CD4-positive, CD25-positive, alpha-beta regulatory T cell (primary cell): ENCODE measurements around the gene NQO2. TPM values are rescaled to one million over a fixed set of nuclear protein-coding genes. Genes with fewer than 3 reads are reported as not detected.

Source experiments
- ATAC-seq, 2 donors: fragments of 150-1000 bp; cut with Tn5 transposase; one replicate each; pipeline ENCODE4 v1.10.0; 2021; ENCODE audit warnings: low read depth in 2 of 2, moderate number of reproducible peaks in 2 of 2, moderate library complexity in 1 of 2
- DNase-seq, 3 donors: peaks; one replicate each; pipeline versions ENCODE4 v3.0.0 to v3.0.0-alpha.2; 2012 to 2022; ENCODE audit warnings: mixed read lengths in 1 of 3
- H3K27ac ChIP-seq: one replicate; pipeline ENCODE4 v1.7.0; 2013; ENCODE audit warnings: mild to moderate bottlenecking, low read length; ENCODE audit not compliant: insufficient read depth, poor library complexity, severe bottlenecking
- H3K27me3 ChIP-seq: one replicate; pipeline ENCODE4 v1.7.0; 2013; ENCODE audit warnings: low read length; ENCODE audit not compliant: control insufficient read depth, insufficient read depth
- H3K36me3 ChIP-seq: one replicate; pipeline ENCODE4 v1.7.0; 2013; ENCODE audit warnings: mild to moderate bottlenecking, low read length, moderate library complexity; ENCODE audit not compliant: control insufficient read depth, insufficient read depth
- H3K4me1 ChIP-seq: 2 replicates; pipeline ENCODE4 v1.7.0; 2013; ENCODE audit warnings: mild to moderate bottlenecking, low read length; ENCODE audit not compliant: insufficient read depth, control insufficient read depth, poor library complexity, severe bottlenecking
- H3K4me3 ChIP-seq: one replicate; pipeline ENCODE4 v1.7.0; 2013; ENCODE audit warnings: low read depth, mild to moderate bottlenecking, low read length, moderate library complexity
- H3K9me3 ChIP-seq, 2 experiments: 1 replicate in 1 of 2; 2 replicates in 1 of 2; pipeline ENCODE4 v1.7.0; 2013; ENCODE audit warnings: low read length in 2 of 2, mild to moderate bottlenecking in 1 of 2, moderate library complexity in 1 of 2; ENCODE audit not compliant: control insufficient read depth in 2 of 2
- H3K27ac Mint-ChIP-seq, 3 donors: one replicate each; pipeline ENCODE4 v1.8.0; 2020 to 2022; ENCODE audit warnings: mild to moderate bottlenecking in 3 of 3, mixed read lengths in 3 of 3, moderate library complexity in 2 of 3
- H3K27me3 Mint-ChIP-seq: one replicate; pipeline ENCODE4 v1.8.0; 2022; ENCODE audit warnings: mild to moderate bottlenecking, mixed read lengths
- H3K36me3 Mint-ChIP-seq: one replicate; pipeline ENCODE4 v1.8.0; 2020; ENCODE audit warnings: mixed read lengths
- H3K4me1 Mint-ChIP-seq, 4 donors: one replicate each; pipeline ENCODE4 v1.8.0; 2020 to 2022; ENCODE audit warnings: mixed read lengths in 4 of 4, mild to moderate bottlenecking in 1 of 4
- H3K4me3 Mint-ChIP-seq, 4 donors: one replicate each; pipeline ENCODE4 v1.8.0; 2020 to 2022; ENCODE audit warnings: mild to moderate bottlenecking in 4 of 4, mixed read lengths in 4 of 4, moderate library complexity in 3 of 4
- H3K9me3 Mint-ChIP-seq, 7 donors: one replicate each; pipeline ENCODE4 v1.8.0; 2020 to 2022; ENCODE audit warnings: mixed read lengths in 7 of 7, mild to moderate bottlenecking in 3 of 7, moderate library complexity in 2 of 7
- polyA plus RNA-seq, 4 donors: library from polyadenylated mRNA; unstranded; fragments of 300-500 nt; fragmentation: Illumina TruSeq; gene quantifications; one replicate each; pipeline ENCODE4 v1.2.3, GENCODE V29; 2021
- total RNA-seq: library from RNA; stranded (reverse); gene quantifications from one replicate; pipeline ENCODE4 v1.2.3, GENCODE V29; 2022

The NQO2 gene
- total and polyA plus RNA-seq, 5 donors from 2014 or later, result 27.4 to 109 (median 58.0) TPM

DNA sequence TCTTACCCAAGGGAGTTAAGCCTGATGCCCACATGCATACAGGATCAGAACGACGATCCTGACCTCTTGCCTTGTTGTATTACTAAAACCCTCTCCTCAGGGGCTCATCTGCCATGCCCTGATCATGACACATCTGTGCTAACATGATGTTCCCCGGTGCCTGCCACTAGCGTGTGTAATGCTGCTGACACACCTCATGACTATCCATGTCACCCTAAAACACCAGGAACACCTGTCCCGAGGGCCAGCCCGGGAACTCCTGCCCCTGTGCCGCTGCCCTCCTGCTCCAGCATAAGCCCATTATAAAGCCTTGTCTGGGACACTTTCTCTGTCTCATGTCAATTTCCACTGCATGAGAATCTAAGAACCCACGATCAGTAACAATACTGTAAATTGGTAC, 35.9 kb upstream of the NQO2 start:
- no peaks in the 10 kb centered on the region for H3K36me3 ChIP-seq
- DNase-seq, result no peak

DNA sequence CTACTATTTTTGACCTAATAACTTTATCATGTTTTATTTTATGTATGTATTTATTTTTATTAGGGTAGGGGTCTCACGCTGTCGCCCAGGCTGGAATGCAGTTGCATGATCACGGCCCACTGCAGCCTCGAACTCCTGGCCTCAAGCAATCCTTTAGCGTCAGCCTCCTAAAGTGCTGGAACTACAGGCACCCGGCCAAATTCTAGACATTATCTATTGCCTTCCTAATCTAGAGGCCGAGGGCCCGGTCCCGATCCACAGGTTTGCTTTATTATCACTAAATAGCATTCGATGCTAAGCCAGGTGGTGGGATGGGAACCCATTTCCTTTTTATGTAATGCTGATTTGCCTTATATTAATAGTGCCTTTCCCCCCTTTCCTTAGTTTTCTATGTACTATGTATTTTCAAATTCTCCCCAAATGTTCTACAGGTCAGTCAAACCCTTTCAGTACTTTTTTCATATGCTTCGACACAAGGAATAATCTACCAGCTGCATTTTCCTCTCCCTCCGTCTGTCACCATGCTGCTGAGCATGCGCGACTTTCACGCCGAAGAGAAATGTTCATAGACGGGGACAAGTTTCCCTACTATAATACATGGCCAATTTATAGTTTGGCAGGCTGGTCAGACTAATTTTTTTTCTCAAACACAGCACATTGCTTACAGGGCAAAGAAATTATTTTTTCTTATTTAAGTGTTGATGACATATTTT, 34.7 kb upstream of the NQO2 start:
- Histone ChIP-seq H3K4me3 (no peak overlapping the region), H3K36me3 (no peaks in the 10 kb centered on the region), H3K4me1 (no peaks in the 10 kb centered on the region), H3K9me3 (no peaks in the 10 kb centered on the region), H3K27me3 (peaks cover 5% of the 10 kb centered on the region), H3K27ac (no peak overlapping the region)
- peaks cover 59% of the 10 kb centered on the region for H3K27me3 Mint-ChIP-seq
- ATAC-seq (no peak), DNase-seq (no peak)
- no peak overlapping the region for H3K4me3 Mint-ChIP-seq
- H3K27ac Mint-ChIP-seq, result no peak overlapping the region
- H3K9me3 Mint-ChIP-seq, result peaks cover 0 to 3% (median 0%) of the 10 kb centered on the region in 7 donors
- H3K36me3 Mint-ChIP-seq, result peaks cover 3% of the 10 kb centered on the region
- H3K4me1 Mint-ChIP-seq, result peaks cover 0 to 62% (median 10%) of the 10 kb centered on the region in 4 donors

More for the DNA sequence above, 35.9 kb upstream of the NQO2 start:
- H3K4me1 ChIP-seq, result no peaks in the 10 kb centered on the region
- no peak overlapping the region for H3K27ac ChIP-seq
- peak overlapping the region in 2 of 3 donors; percentile 36 to 37 for H3K27ac Mint-ChIP-seq
- no peak for ATAC-seq
- no peaks in the 10 kb centered on the region for H3K9me3 ChIP-seq
- no peaks in the 10 kb centered on the region for H3K27me3 ChIP-seq
- no peak overlapping the region for H3K4me3 Mint-ChIP-seq
- peaks cover 0 to 3% (median 0%) of the 10 kb centered on the region in 7 donors for H3K9me3 Mint-ChIP-seq
- no peak overlapping the region for H3K4me3 ChIP-seq
- peaks cover 55% of the 10 kb centered on the region for H3K27me3 Mint-ChIP-seq
- H3K4me1 Mint-ChIP-seq, result peaks cover 0 to 64% (median 10%) of the 10 kb centered on the region in 4 donors
- H3K36me3 Mint-ChIP-seq, result peaks cover 7% of the 10 kb centered on the region

DNA sequence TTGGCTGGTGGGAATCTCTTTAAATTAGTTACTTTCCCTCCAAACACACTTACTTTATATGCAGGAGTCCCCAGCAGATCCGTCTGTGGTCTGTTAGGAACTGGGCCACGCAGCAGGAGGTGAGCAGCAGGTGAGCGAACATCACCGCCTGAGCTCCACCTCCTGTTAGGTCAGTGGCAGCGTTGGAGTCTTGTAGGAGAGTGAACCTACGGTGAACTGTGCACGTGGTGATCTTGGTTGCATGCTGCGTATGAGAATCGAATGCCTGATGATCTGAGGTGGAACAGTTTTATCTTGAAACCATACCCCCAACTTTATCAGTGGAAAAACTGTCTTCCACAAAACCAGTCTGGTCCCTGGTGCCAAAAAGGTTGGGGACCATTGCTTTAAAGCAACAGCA, 33.3 kb upstream of the NQO2 start:
- ATAC-seq, result no peak
- H3K4me3 Mint-ChIP-seq, result peak overlapping the region in 2 of 4 donors; percentile 16 to 36

DNA sequence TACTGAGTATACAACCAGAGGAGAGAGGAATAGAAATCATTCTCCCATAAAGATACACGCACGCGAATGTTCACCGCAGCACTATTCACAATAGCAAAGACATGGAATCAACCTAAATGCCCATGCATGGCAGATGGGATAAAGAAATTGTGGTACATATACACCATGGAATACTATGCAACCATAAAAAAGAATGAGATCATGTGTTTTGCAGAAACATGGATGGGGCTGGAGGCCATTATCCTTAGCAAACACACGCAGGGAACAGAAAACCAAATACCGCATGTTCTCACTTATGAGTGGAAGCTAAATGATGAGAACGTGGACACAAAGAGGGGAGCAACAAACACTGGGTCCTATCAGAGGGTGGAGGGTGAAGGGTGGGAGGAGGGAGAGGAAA, 31.8 kb upstream of the NQO2 start:
- Mint-ChIP-seq H3K4me3 (peak overlapping the region in 1 of 4 donors; percentile 4), H3K27me3 (peaks cover 72% of the 10 kb centered on the region), H3K4me1 (peaks cover 5 to 69% (median 14%) of the 10 kb centered on the region in 4 donors), H3K36me3 (no peaks in the 10 kb centered on the region), H3K27ac (peak overlapping the region in 1 of 3 donors; percentile 61), H3K9me3 (peaks cover 0 to 4% (median 0%) of the 10 kb centered on the region in 7 donors)
- Histone ChIP-seq H3K27ac (no peak overlapping the region), H3K4me3 (no peak overlapping the region), H3K27me3 (peaks cover 12% of the 10 kb centered on the region), H3K36me3 (no peaks in the 10 kb centered on the region), H3K9me3 (no peaks in the 10 kb centered on the region), H3K4me1 (peaks cover 16% of the 10 kb centered on the region)
- ATAC-seq (no peak), DNase-seq (no peak)

More for the DNA sequence above, 33.3 kb upstream of the NQO2 start:
- H3K9me3 ChIP-seq, result no peaks in the 10 kb centered on the region
- DNase-seq, result no peak
- Mint-ChIP-seq H3K9me3 (peaks cover 0 to 3% (median 0%) of the 10 kb centered on the region in 7 donors), H3K36me3 (no peaks in the 10 kb centered on the region), H3K27me3 (peaks cover 61% of the 10 kb centered on the region), H3K27ac (peak overlapping the region in 1 of 3 donors; percentile 50), H3K4me1 (peaks cover 0 to 68% (median 13%) of the 10 kb centered on the region in 4 donors)
- no peaks in the 10 kb centered on the region for H3K36me3 ChIP-seq
- H3K4me3 ChIP-seq, result no peak overlapping the region
- H3K4me1 ChIP-seq, result peaks cover 9% of the 10 kb centered on the region
- H3K27me3 ChIP-seq, result peaks cover 7% of the 10 kb centered on the region
- no peak overlapping the region for H3K27ac ChIP-seq

DNA sequence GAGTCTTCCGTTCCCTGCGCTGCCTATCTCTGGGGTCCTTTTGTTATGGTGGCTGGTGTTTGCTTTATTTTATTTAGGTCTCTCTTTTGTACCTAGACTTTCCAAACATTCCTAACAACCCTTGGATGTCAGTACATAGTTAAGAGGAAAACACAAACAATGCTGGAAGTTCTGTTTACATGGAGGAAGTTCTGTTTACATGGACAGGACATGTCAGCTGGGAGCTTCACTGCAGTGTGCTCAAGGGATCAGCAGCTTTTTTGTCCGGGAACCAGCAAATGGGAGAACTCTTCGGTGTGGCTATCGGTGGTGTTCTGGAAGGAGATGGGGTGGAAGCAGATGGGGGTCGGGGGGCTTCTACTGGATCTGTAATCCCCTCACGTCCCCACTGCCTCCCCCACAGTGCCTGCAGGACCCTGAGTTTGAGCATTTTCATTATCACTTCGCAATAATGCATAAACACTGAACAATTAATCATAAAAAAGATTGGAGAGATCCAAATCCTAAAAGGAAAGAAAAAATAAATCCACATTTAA, 31.0 kb upstream of the NQO2 start:
- H3K4me3 ChIP-seq, result no peak overlapping the region
- H3K27me3 ChIP-seq, result peaks cover 15% of the 10 kb centered on the region
- H3K9me3 Mint-ChIP-seq, result peaks cover 0 to 4% (median 0%) of the 10 kb centered on the region in 7 donors
- peak overlapping the region in 3 of 4 donors; percentile 4 to 48 (median 34) for H3K4me3 Mint-ChIP-seq
- DNase-seq (no peak), ATAC-seq (no peak)
- H3K9me3 ChIP-seq, result no peaks in the 10 kb centered on the region
- H3K36me3 ChIP-seq, result no peaks in the 10 kb centered on the region
- no peaks in the 10 kb centered on the region for H3K36me3 Mint-ChIP-seq
- no peak overlapping the region for H3K27ac Mint-ChIP-seq
- H3K4me1 ChIP-seq, result peaks cover 16% of the 10 kb centered on the region
- H3K27ac ChIP-seq, result no peak overlapping the region
- H3K27me3 Mint-ChIP-seq, result peaks cover 76% of the 10 kb centered on the region
- peaks cover 5 to 64% (median 14%) of the 10 kb centered on the region in 4 donors for H3K4me1 Mint-ChIP-seq

DNA sequence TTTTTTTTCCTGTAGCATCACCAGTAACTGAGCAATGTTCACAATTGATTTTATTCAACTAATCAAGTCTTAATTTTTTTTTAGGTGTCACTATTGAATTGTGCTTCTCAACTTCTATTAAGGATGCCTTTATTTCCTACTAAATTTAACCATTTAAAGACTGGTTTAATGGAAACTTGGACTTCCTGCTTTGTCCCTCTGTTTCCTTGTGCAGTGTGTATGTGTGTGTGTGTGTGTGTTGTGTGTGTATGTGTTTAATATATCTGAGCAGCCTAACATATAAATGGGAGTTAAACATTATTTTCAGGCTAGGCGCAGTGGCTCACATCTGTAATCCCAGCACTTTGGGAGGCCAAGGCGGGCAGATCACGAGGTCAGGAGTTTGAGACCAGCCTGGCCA, 30.1 kb upstream of the NQO2 start:
- Mint-ChIP-seq H3K4me3 (peak overlapping the region; percentile 57 to 78 (median 66)), H3K9me3 (peaks cover 0 to 4% (median 0%) of the 10 kb centered on the region in 7 donors), H3K27me3 (peaks cover 80% of the 10 kb centered on the region), H3K36me3 (no peaks in the 10 kb centered on the region), H3K4me1 (peaks cover 5 to 61% (median 14%) of the 10 kb centered on the region in 4 donors), H3K27ac (peak overlapping the region in 1 of 3 donors; percentile 63)
- DNase-seq (no peak), ATAC-seq (no peak)
- Histone ChIP-seq H3K27me3 (peaks cover 17% of the 10 kb centered on the region), H3K27ac (no peak overlapping the region), H3K4me1 (peaks cover 16% of the 10 kb centered on the region), H3K36me3 (no peaks in the 10 kb centered on the region), H3K9me3 (no peaks in the 10 kb centered on the region), H3K4me3 (no peak overlapping the region)

DNA sequence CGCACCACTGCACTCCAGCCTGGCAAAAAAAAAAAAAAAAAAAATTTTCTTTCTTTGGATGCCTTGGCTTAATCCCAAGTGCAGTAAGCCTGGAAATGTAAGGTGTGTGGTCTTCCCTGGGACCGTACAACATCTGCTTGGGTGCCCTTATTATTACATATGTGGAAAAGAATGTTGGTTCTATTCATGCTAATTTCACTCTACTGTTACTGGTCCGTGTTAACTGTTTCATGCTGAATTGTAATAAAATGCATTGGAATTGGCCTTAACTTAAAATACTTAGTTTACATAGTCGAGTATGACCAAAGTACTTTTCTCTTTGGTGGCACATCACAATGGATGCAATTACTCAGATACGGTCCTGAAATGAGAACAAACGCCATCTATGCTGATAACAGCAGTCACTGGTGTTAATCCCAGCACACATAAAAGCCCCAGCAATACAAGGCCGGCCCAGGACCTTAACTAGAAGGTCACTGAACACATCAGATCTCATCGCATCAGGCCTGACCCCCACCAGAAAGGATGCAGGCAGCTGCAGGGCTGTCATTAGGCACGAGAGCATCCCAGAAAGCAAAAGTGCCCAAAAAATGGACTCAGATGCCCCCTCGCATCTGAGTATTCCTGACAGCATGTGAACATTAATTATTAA, 29.5 kb upstream of the NQO2 start:
- Mint-ChIP-seq H3K9me3 (peaks cover 0 to 4% (median 0%) of the 10 kb centered on the region in 7 donors), H3K4me3 (peak overlapping the region; percentile 78 to 94 (median 90)), H3K27ac (peak overlapping the region; percentile 57 to 68 (median 58)), H3K27me3 (peaks cover 78% of the 10 kb centered on the region), H3K36me3 (no peaks in the 10 kb centered on the region), H3K4me1 (peaks cover 5 to 59% (median 14%) of the 10 kb centered on the region in 4 donors)
- Histone ChIP-seq H3K36me3 (no peaks in the 10 kb centered on the region), H3K9me3 (no peaks in the 10 kb centered on the region), H3K4me1 (peaks cover 16% of the 10 kb centered on the region), H3K27ac (no peak overlapping the region), H3K27me3 (peaks cover 17% of the 10 kb centered on the region), H3K4me3 (peak overlapping the region; percentile 42)
- DNase-seq (no peak), ATAC-seq (no peak)
